SHP77 (cell line): Measurements from ENCODE around the gene IL2RG.
A peak's percentile ranks its signal among the peaks of the same experiment; 100 is the strongest.

Experiments used
- DNase-seq, 2 experiments: peaks; one replicate each; lab custom pipeline; 2025; lab: John Stamatoyannopoulos, UW

The IL2RG gene

GRCh38 chrX:71107762-71108360 is 3.5 kb downstream of the IL2RG start:
- DNase-seq, result no peak

GRCh38 chrX:71107245-71107644 is 4.1 kb downstream of the IL2RG start:
- DNase-seq, result no peak

- no peak for DNase-seq
Measured at GRCh38 chrX:71106427-71106826, 5.0 kb downstream of the IL2RG start, which contains the start of gene CXorf65. Gene CXorf65, minus strand, starts transcription at chrX:71106740. Its CDS starts 184 bp downstream, at chrX:71106556.

DNA sequence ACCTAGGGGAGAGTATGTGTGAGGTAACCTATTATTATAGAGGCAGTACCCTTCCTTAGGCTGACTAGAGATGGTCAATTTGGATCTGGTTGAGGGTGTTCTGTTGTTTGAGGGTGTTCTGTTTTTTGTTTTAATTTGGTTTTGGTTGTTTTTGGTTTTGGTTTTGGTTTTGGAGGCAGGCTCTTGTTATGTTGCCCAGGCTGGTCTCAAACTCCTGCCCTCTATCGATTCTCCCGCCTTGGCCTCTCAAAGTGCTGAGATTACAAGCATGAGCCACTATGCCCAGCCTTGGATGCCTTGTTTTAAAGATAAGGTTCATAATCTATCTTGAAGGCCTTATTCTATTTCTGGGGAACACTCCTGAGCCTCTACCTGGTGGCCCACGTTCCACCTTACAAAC is 5.7 kb downstream of the IL2RG start:
- no peak for DNase-seq

DNA sequence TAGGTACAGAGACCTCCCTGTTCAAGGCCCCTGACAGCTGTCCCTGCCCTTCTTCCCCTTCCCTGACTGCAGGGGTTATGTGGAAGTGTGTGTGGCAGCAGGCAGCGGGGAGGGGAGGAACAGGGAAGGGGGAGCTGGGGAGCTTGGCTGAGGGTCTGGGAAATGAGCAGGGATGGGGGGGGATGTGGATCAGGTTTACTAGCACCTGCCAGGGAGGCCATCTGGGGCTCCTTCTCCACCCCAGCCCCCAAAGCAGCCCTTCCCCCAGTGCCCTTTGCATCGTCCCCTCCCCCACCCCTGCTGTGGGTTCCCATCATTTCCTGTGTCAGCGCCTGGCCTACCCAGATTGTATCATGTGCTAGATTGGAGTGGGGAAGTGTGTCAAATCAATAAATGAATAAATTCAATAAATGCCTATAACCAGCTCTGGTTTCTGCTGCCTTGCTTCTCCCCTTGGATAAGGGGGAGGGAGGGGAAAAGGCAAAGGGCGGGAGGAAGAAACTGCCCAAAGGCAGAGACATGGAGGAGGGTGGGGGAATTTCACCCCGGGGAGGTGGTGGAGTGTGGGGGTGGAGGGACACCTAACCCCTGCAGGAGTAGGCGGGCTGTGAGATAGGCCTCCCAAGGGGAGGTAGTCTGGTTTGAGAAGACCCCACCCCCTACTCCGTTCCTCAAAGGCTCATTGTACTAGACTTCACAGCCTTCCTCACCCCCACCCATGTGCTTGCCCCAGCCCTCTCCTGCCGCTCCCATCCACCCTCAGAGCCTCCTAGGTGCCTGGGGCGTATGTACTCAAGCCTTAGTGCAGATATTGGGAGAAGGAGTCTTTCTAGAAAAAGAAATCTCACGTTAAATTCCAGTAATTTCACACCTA is 8.0 kb downstream of the IL2RG start:
- DNase-seq, result no peak

- DNase-seq, result no peak
Measured at GRCh38 chrX:71102292-71102691, 9.1 kb downstream of the IL2RG start.

GRCh38 chrX:71100581-71101505 is 10.5 kb downstream of the IL2RG start:
- DNase-seq, result no peak

GRCh38 chrX:71099736-71100135 is 11.6 kb downstream of the IL2RG start:
- DNase-seq, result no peak

DNA sequence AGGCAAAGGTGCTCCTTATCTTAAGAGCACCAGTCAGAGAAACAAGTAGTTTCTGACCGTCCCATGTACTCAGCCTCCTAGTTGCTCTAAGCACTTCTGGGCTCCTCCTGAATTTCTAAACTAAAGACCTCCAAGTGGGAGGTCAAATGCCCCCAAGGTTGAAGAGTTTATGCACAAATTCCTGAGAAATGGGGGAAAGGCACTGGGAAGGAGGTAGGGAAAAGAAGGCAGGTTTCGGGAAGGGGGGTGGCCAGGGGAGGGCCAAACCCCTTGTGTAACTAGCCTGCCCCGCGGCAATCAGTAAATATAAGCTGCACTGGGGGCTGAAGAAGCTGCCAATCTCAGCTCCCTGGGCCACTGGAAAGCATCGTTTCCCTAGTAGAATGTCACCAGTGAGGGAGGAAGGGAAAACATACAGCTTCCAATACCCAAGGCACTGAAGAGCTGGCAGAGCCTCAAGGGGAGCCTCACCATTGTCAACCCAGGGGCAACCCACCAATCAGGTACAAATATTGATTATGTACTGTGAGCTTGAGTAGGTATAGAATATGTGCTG is 12.3 kb downstream of the IL2RG start:
- no peak for DNase-seq

GRCh38 chrX:71098302-71098701 is 13.1 kb downstream of the IL2RG start:
- peak; percentile 2 to 35 for DNase-seq

GRCh38 chrX:71096760-71097032 is 14.7 kb downstream of the IL2RG start:
- DNase-seq, result no peak

GRCh38 chrX:71095981-71096759 is 15.2 kb downstream of the IL2RG start:
- no peak for DNase-seq

DNA sequence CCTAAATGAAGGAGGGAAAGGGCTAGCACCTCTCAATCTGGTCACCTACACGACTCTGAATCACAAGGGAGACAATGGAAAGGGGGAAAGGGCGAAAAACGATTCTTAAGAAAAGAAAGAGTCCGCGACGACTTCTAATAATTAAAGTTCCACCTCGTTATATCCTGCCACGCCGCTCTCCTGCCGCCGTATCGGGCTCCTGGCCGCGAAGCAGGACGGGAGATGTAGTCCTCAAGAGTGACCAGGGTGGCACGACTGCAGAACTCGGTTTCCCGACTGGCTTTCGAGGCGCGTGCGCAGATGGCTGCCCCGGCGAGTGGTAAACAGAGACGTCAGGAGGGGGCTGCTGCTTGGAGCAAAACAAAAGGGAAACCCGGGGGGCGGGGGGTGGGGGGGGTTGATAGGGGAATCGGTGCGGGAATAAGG is 15.8 kb downstream of the IL2RG start, which contains the start of gene FOXO4:
TSS of gene FOXO4 (plus strand) at position 297 of the 426 bp plus-strand sequence. CDS start 678 bp downstream, outside the sequence.
- DNase-seq, result peak; percentile 40 to 71

DNA sequence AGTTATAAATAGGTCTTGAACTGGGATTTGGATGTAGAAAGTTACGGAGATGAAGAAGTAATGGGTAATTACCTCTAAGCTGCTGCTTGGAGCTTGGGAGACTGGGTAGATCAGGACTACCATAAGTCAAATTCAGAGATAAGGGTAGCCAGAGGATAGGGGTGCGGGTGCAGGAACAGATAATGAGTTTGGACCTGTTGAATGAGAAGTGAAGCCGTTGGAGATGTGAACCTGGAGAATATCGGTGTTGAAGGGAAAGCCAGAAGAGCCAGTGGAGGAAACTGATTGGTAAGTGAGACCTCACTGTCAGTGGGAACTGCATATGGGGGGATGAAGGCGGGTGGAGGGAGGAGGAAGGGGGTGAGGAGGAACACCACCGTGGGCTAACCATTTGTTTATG is 16.3 kb downstream of the IL2RG start:
- DNase-seq, result no peak

DNA sequence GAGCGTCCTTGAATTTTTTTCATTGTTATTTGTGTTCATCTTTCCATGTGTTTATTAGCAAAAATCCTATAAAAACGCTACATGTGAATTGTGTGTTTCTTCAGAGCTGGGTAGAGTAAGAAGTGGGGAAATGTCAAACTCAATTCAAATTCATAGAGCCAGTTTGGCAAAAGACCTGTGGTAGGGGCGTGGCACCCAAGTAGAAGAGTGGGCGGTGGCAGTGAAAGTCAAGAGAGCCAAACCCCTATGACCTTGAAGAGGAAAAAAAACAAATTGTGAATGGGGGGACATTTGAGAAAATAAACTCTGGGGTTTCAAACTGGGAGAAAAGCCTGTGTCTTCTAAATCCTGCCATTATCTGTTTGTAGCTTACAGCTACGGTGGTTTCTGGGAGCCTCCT is 20.1 kb downstream of the IL2RG start:
- DNase-seq, result no peak

- no peak for DNase-seq
Measured at GRCh38 chrX:71085900-71086299, 25.5 kb downstream of the IL2RG start.

GRCh38 chrX:71082822-71083221 is 28.6 kb downstream of the IL2RG start:
- DNase-seq, result no peak

DNA sequence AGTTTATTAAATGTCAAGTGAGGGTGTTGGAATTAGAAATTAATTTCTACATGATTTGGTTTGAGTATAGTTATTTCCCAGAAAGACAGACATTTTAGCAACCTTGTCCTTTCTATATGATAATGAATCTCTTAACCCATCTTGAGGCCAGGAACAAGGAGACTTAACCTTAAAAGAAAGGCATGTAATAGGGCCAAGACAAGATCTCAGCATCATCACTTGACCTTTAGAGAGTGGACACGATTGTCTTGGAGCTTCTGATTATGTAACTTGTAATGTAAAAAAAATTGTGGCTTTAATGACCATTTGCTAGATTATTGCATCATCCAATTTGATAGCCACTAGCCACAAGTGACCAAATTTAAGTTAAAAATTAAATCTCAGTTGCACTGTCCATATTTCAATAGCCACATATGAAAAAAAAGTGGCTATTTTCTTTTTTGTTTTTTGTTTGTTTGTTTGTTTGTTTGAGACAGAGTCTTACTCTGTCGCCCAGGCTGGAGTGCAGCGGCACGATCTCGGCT is 29.2 kb downstream of the IL2RG start:
- no peak for DNase-seq

DNA sequence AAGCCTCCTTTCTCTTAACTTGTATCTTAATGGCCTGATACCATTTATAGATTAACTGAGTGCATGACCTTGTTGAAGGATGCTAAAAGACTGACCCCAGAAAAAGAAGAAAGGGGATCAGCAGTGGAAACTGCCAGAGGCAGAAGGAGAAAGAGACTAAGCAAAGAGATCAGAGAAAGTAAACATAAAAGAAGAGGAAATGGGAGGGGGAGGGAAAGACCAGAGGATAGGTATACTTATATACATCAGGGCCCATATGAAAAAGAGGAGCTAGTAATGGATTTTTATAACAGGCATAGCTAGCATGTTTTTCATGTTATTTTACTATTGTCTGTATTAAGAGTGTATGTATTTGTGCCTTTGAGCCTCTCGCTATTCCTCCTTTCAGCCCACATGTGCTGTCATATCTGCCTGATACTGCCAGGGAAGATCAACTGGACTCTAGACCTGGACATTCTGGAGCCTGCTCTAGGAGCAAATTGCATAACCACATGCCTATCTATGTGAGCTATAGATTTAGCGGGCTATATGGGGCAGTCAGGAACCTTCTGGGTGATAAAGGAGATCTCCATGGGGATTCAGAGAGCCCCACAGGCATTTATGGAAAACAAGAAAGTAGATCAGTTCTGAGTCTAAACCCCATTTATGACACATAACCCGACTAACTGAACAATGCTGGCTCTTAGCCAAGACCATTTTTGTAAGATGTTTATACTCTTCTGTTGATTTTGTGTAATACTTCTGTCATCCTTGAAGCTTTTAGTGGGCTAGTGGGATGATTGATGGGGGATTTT is 29.9 kb downstream of the IL2RG start:
- no peak for DNase-seq

GRCh38 chrX:71070531-71070930 is 40.8 kb downstream of the IL2RG start:
- DNase-seq, result no peak
